ENCODE results near the gene TTPAL.

GRCh38 chr20:44429017-44429339 is 46.7 kb upstream of the TTPAL start:
- TF ChIP-seq MYC (IDR thresholded peaks at IDR 0.05; ENCODE audit: low read depth, low read length) (no peak), JUN (IDR thresholded peaks at IDR 0.05; ENCODE audit: borderline replicate concordance, insufficient read depth, insufficient read length, low read depth) (no peak), CTCF (IDR thresholded peaks at IDR 0.05; ENCODE audit: extremely low read depth in 1 of 2, insufficient read depth in 1 of 2, low read depth in 1 of 2, low read length in 2 of 2) (no peak), POLR2A (IDR thresholded peaks at IDR 0.05; ENCODE audit: low read depth, low read length) (no peak), POLR2AphosphoS5 (IDR thresholded peaks at IDR 0.05; ENCODE audit: insufficient read depth, low read depth, low read length) (no peak), EZH2 (IDR thresholded peaks at IDR 0.05; ENCODE audit: borderline replicate concordance, low read depth, low read length, severe bottlenecking) (no peak), MAX (IDR thresholded peaks at IDR 0.05; ENCODE audit: insufficient read depth, insufficient read length) (no peak), FOS (IDR thresholded peaks at IDR 0.05; ENCODE audit: borderline replicate concordance, insufficient read depth, low read length) (no peak), GATA2 (IDR thresholded peaks at IDR 0.05; ENCODE audit: insufficient read depth, insufficient read length, low read depth, low read length) (no peak)

Measured in endothelial cell of umbilical vein (primary cell).